SW480 (cell line): ENCODE data around the gene NANOS3.
A peak's percentile ranks its signal among the peaks of the same experiment; 100 is the strongest.
"Not testable (repeated sequence)": the region's sequence is repeated elsewhere in the genome, so short reads cannot be mapped to it uniquely, and the experiment has no call there.

ENCODE experiments used
- DNase-seq: peaks from one replicate; pipeline ENCODE4 v3.0.0-alpha.2; 2016; ENCODE audit warnings: low spot score

The NANOS3 gene

GRCh38 chr19:13920940-13921747 lies 44.2 kb downstream of the NANOS3 start:
- DNase-seq: peak; percentile 73

DNA sequence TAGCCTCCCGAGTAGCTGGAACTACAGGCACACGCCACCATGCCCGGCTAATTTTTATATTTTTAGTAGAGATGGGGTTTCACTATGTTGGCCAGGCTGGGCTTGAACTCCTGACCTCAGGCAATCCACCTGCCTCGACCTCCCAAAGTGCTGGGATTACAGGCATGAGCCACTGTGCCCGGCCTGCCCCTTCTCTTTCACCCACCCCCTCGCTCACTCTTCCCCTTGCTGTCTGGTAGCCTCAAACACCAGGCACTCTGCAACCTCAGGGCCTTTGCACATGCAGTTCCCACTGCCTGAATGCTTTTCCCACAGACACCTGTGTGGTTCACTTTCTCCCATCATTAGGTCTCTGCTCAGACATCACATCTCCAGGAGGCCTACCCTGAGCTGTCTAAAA lies 45.2 kb downstream of the NANOS3 start:
- not testable (repeated sequence) for DNase-seq

GRCh38 chr19:13923194-13923987 lies 46.5 kb downstream of the NANOS3 start:
- DNase-seq: no peak

DNA sequence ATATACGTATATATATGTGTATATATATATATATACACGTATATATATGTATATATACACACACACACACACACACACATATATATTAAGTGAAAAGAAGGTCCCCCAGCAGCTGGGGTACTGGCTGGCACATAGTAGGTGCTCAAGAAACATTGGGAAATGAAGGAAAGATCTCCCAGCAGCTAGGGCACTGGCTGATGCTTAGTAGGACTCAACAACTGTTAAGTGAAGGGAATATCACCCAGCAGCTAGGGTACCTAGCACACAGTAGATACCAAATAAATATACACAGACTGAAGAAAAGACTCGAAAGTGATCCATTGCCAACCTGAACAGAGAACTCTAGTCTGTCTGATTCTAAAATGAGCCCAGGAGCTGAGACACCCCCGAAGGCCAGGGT lies 49.1 kb downstream of the NANOS3 start:
- no peak for DNase-seq

- DNase-seq: no peak
These were observed 49.8 kb downstream of the NANOS3 start for GRCh38 chr19:13926715-13927114.

DNA sequence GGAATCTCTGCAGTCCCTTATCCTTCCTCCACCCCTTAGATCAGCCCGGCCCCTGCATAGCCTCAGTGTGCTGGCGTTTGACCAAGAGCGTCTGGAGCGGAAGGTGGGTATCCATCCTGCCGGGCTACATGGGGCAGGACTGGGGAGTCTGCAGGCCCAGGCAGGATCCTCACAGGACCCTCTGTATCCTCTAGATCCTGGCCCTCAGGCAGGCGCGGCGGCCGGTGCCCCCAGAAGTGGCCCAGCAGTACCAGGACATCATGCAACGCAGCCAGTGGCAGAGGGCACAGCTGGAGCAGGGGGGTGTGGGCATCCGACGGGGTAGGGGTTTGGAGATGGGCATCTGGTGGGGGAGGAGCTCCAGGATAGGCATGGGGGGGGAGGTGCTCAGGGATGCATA lies 52.4 kb downstream of the NANOS3 start:
- DNase-seq: no peak

DNA sequence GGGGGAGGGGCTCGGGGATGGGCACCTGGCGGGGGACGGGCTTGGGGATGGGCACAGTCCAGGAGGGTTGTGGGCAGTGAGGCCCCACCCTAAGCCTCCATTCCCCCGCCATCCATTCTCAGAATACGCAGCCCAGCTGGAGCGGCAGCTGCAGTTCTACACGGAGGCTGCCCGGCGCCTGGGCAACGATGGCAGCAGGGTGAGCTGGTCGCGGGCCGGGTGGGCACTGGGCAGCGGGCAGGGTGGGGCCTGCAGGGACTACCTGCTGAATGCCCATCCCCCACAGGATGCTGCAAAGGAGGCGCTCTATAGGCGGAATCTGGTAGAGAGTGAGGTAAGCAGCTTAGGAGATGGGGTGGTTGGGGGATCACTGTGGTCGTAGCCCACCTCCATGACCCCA lies 53.0 kb downstream of the NANOS3 start:
- DNase-seq: no peak
